SKM-1 treated with dmso at 0.1 percent for 144 hours (cell line): ENCODE results near the gene ANHX.
"Not testable (repeated sequence)": the region's sequence is repeated elsewhere in the genome, so short reads cannot be mapped to it uniquely, and the experiment has no call there.

ENCODE experiments used
- DNase-seq: peaks from one replicate; lab custom pipeline; 2025; ENCODE audit not compliant: unreplicated experiment; lab: John Stamatoyannopoulos, UW

The ANHX gene

GRCh38 chr12:133235401-133236112, at the start of gene ANHX:
ANHX (minus strand) TSS chr12:133235877; CDS start chr12:133234356, 1,521 bp downstream.
- DNase-seq = no peak

GRCh38 chr12:133264668-133265067, 29.0 kb upstream of the ANHX start:
- not testable (repeated sequence) for DNase-seq

- no peak for DNase-seq
These were observed 28.5 kb upstream of the ANHX start for GRCh38 chr12:133264173-133264572.

DNA sequence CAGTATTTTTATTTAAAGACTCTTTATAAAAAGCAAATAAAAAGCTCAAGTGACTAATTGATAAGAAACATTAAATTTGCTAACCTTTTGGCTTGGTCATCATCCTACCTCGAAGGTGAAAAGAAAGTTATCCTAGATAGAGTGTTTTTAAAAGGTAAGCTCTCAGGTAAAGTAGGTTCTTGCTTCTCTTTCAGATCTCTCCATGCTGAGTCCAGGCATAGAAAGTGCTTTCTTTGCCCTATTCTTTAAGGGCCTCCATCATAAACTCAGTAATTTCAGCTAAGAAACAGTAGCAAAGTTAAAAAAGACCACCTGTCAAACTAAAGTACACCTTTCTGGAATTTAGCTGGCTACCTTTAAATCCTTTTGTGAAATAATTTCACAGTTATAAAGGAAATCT, 20.6 kb upstream of the ANHX start:
- DNase-seq = no peak

GRCh38 chr12:133255833-133256232, 20.2 kb upstream of the ANHX start:
- DNase-seq = not testable (repeated sequence)

DNA sequence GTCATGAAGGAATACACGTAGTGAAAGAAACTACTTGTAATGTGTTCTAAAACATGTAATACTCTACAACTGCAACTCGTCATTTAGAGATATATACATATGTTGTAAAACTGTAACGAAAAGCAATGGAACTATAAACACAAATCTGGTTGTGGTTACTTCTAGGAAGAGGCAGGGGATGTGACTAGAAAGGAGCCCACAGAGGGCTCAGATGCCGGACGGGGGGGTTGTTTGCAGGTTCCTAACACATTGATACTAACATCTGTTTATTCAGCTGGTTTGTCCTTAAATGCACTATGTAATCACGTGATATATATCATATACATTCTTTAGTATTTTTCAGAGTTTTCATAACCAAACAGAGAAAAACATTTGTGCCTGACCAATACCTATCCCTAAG, 16.1 kb upstream of the ANHX start:
- no peak for DNase-seq

DNA sequence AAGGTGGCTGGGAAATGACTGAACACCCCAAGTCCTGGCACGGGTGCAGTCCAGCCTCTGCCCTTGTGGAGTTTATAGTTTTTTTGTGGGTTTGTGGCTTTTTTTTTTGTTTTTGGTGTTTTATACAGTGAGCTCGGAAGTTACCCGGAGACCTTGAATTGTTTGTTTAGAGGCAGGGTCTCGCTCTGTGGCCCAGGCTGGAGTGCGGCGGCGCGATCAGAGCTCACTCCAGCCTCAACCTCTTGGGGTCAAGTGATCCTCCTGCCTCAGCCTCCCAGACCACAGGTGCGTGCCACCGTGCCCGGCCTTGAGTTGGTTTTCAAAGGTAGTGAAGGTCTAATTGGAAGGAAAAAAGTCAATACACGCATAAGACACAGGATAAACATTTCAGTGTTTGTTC, 879 bp upstream of the ANHX start:
- no peak for DNase-seq

- no peak for DNase-seq
These were observed 467 bp upstream of the ANHX start for GRCh38 chr12:133236144-133236543.

DNA sequence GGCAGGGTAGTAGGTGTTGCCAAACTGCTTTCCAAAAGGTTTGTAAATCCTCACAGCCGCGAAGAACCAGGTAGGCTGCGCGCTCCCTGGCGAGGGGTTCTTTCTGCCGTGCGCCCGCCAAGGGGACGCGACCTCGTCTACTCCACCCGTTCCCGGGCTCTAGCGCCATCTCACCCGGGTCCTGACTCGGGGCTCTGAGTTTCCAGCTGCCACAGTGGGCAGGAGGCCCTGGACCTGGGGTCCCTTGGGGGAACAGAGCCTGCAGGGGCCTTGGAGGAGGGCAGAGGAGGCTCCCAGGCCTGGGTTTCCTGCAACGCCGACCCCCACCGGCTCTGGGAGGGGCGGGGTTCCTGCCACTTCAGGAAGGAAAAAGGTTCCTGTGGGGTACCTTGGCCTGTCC, 706 bp downstream of the ANHX start:
- DNase-seq = no peak

GRCh38 chr12:133233993-133234564, 1.6 kb downstream of the ANHX start:
- no peak for DNase-seq

DNA sequence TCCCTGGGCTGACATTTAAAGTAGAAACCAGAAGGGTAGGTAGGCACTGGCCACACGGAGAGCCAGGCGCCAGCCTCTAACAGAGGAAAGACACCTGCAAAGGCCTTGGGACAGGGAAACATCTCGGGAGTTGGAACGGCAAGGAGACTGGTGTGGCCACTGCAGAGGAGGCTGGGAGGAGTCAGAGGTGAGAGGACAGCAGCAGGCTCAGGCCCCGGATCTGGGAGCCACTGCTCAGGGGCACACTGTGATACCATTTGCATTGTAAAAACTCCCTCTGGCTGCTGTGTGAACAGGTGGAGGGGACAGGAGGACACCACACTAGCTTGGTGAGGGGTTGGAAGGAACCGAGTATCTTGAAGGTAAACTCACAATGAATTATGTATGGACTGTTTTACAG, 2.7 kb downstream of the ANHX start:
- no peak for DNase-seq

GRCh38 chr12:133231001-133231400, 4.7 kb downstream of the ANHX start:
- no peak for DNase-seq

- DNase-seq = no peak
These were observed 8.3 kb downstream of the ANHX start for GRCh38 chr12:133227281-133227852.

DNA sequence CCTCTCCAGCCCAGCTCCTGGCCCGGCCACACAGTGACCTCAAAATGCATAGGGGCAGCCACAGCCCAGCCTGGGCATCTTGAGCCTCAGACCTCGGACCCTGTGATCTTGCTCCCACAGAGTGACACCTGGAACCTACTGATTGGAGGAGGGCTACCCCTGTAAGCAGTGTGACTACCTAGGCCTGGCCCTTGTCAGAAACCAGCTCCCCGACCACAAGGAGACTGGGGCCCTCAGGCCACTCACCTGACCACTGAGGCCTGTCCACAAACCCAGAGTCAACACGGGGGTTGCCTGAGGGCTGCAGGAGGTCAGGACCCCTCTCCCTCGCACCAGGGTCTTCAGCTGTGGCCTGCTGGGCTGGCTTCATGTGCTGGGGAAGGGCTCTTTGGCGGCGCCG, 9.0 kb downstream of the ANHX start:
- DNase-seq = no peak

DNA sequence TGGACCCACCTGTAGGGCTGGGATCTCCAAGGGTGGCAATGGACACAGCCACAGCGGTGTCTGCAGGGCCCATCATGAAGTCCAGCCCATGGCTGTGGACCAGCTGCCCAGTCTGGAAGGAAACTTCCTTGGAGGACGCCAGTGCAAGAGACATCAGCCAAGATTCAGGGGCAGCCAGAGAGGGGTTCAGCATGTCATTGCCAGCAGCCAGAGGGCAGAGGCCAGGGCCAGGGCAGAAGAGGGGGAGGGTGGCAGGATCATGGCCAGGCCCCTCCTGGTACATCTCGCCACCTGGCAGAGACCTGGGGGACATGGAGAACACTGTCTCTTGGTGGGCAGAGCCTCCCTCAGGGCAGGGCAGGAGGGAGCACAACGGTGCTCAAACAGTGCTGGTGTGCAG, 10.2 kb downstream of the ANHX start:
- DNase-seq = no peak

DNA sequence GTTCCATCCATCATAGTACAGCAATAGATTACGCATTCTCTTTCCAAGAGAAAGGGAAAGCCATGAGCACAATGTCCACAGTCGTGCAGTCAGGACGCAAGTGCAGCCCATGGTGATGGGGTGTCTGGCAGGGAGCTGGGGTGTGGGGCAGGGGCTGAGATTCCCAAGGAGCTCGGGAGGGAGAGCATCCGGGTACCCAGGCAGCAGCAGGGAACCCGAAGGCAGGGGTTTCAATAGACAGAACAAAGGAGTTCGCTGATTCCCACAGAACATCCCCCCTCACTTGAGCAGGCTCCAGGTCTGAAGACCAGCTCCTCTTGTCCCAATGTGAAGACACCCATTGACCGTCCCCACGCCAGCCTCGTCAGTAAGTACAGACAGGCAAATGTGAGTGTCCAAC, 13.5 kb downstream of the ANHX start:
- DNase-seq = no peak

- no peak for DNase-seq
These were observed 14.4 kb downstream of the ANHX start for GRCh38 chr12:133221241-133221640.

DNA sequence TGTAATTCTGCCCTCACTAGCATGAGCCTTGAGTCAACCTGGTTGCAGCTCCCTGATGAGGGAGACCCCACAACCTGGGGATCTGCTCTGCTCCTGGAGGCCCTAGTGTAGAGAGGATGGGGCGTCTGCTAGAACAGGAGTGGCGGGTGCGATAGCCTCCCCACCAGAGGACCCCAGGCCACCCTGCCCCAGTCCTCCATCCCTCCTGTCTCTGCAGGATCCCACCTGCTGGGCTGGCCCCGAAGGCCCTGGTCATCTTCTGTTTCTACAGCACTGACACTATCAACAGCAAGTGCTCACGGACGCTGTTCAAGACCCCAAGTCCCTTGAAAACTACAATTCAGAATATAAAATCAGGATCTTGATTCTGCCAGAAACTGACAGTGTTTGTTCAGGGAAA, 15.2 kb downstream of the ANHX start:
- DNase-seq = no peak

DNA sequence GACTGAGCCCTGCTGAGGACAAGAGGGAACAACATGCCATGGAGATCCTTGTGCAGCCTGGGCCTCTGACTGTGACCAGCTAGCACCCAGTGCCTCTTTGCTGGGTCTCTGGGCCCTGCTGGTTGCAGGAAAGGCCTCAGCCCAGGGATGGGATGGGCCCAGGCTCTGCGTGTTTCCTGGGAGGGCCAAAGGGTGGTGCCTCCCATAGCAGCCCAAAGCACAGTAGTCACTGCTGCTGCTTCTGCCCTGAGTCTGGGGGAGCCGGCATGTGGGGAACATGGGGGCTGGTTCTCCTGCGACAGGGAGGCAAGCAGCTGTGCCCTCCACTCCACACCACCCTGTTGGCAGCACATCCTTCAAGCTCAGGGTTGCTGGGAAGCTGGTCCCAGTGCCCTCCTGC, 18.5 kb downstream of the ANHX start:
- no peak for DNase-seq

DNA sequence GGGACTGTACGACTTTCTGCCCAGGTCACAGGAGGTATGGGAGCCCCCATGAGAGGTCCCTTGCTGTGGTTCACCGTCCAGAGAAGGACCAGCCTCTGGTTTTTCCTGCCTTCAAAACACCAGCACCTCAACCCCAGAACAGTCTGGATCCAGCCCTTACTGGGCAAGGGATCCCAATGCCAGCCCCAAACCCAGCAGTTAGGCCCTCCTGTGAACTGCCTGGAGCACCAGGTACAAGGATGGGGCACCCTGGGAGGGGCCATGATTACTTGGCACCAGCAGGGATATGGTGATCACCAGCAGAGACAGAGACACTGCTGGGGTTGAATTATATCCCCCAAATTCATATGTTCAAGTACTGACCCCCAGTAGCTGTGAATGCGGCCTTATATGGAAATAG, 20.0 kb downstream of the ANHX start:
- DNase-seq = no peak

DNA sequence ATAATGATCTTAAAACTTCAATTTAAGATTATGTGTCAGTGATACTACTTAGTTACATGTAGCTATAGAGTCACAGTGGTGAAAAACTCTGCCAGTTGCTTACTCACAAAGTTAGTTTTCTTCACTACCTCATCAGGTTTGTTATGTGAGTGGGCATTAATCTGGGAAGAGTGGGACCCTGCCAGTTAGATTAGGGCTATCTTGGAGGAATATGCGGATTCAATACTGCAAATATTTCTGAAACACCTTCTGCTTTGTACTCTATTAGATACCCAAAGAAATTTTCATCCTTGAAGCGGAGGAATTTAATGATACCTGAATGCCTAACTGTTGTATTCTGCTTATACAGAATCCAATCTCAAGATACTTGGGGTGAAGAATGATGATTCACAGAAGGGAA, 29.3 kb downstream of the ANHX start:
- no peak for DNase-seq

DNA sequence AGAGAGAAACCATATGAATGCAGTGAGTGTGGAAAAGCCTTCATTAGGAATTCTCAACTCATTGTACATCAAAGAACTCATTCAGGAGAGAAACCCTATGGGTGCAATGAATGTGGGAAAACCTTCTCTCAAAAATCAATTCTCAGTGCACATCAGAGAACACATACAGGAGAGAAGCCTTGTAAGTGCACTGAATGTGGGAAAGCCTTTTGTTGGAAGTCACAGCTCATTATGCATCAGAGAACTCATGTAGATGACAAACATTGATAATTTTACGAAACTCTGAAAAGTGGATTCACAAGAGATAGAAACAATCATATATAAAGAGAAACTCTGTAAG, 31.4 kb downstream of the ANHX start:
- no peak for DNase-seq
